Sigmoid colon (tissue), 7 donors: ENCODE measurements around the gene KIDINS220. TPM values are rescaled to one million over a fixed set of nuclear protein-coding genes. Genes with fewer than 3 reads are reported as not detected.

ENCODE experiments used
- DNase-seq: peaks from one replicate; pipeline ENCODE4 v3.0.0-alpha.2; 2019
- H3K27ac ChIP-seq, 4 donors: fragments of 200-600 bp; sonication (generic); one replicate each; pipeline ENCODE4 v1.5.1; 2016 to 2019; ENCODE audit warnings: mild to moderate bottlenecking in 1 of 4
- H3K27me3 ChIP-seq, 3 donors: fragments of 200-600 bp; sonication (generic); one replicate each; pipeline ENCODE4 v1.5.1; 2019; ENCODE audit warnings: mild to moderate bottlenecking in 1 of 3
- H3K36me3 ChIP-seq, 4 donors: fragments of 200-600 bp; sonication (generic); one replicate each; pipeline ENCODE4 v1.5.1; 2016 to 2019
- H3K4me1 ChIP-seq, 4 donors: fragments of 200-600 bp; sonication (generic); one replicate each; pipeline ENCODE4 v1.5.1; 2017 to 2019
- H3K4me3 ChIP-seq, 4 donors: fragments of 200-600 bp; sonication (generic); one replicate each; pipeline ENCODE4 v1.5.1; 2017 to 2019; ENCODE audit warnings: mild to moderate bottlenecking in 2 of 4, moderate library complexity in 1 of 4
- H3K9me3 ChIP-seq, 4 donors: fragments of 200-600 bp in 3 of 4; sonication (generic) in 3 of 4; one replicate each; pipeline versions ENCODE4 v1.5.1 to v1.6.1; 2013 to 2019
- EP300 ChIP-seq, 4 donors: sonication (generic); formaldehyde crosslinking; IDR thresholded peaks; one replicate each; pipeline ENCODE4 v1.6.1; 2017; ENCODE audit warnings: antibody characterized with exemption in 4 of 4
- POLR2A ChIP-seq, 2 donors: fragments of 450-650 bp; IDR thresholded peaks; one replicate each; pipeline ENCODE4 v1.6.1; 2016; ENCODE audit warnings: antibody characterized with exemption in 2 of 2, mild to moderate bottlenecking in 2 of 2, moderate library complexity in 2 of 2
- POLR2AphosphoS5 ChIP-seq, 4 donors: sonication (generic); formaldehyde crosslinking; IDR thresholded peaks; one replicate each; pipeline ENCODE4 v1.6.1; 2017; ENCODE audit warnings: antibody characterized with exemption in 4 of 4
- WGBS, 2 donors: extraction: QIAGEN DNeasy Blood & Tissue Kit; methylation state at CpG; one replicate each; pipeline ENCODE4 v1.1.7; 2013; 5-methylcytosine and 5-hydroxymethylcytosine counted together
- intact Hi-C: fragments of 100-400 bp; cut with DNase I; formaldehyde crosslinking; loops from one replicate; pipeline ENCODE4 v1.15.1; 2023
- polyA plus RNA-seq, 3 donors: library from polyadenylated mRNA; stranded (reverse); fragments of 200-250 nt; gene quantifications; one replicate each; pipeline ENCODE4 v1.2.3, GENCODE V29; 2013
- total RNA-seq, 4 donors: library from RNA; depleted of rRNA; stranded (reverse); fragments of >200 nt; gene quantifications; one replicate each; pipeline ENCODE4 v1.1.0, GENCODE V29; 2016
- TF ChIP-seq, protein P1 (sequence below), 4 experiments: fragments of 450-650 bp in 3 of 4; fragments of 200-600 bp in 1 of 4; IDR thresholded peaks; one replicate each; pipeline ENCODE4 v1.5.1; 2016 to 2019; ENCODE audit warnings: antibody characterized with exemption in 4 of 4, mild to moderate bottlenecking in 3 of 4, moderate library complexity in 2 of 4
- donor health status: healthy with polysubstance abuse.
- donor health status: Bipolar disorder and iron deficiency.
- donor health status: healthy.

KIDINS220 gene
- total and polyA plus RNA-seq, 7 donors, result 3.0 to 111 (median 85.7) TPM

DNA sequence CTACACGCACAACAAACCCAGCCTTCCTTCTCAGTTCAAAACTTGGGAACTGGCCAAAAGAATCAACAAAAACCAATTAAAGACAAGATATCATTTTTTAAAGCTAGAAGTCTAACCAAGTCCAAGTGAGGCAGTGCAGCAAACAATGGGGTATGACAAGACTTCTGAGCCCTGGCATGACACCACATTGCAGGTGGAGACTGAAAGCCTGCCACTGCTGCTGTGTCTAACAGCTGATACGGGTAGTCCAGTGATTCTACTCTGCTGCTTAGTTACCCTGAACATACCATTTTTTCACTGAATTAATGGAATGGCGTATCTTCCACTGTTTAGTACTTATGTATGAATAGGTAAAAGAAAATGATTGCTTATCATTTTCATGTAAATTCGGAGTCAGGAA is 47.4 kb upstream of the KIDINS220 start:
- no peak overlapping the region for H3K4me3 ChIP-seq
- no peak overlapping the region for H3K27ac ChIP-seq
- TF ChIP-seq EP300 (IDR thresholded peaks at IDR 0.05), result no peak
- TF ChIP-seq, protein P1, sequence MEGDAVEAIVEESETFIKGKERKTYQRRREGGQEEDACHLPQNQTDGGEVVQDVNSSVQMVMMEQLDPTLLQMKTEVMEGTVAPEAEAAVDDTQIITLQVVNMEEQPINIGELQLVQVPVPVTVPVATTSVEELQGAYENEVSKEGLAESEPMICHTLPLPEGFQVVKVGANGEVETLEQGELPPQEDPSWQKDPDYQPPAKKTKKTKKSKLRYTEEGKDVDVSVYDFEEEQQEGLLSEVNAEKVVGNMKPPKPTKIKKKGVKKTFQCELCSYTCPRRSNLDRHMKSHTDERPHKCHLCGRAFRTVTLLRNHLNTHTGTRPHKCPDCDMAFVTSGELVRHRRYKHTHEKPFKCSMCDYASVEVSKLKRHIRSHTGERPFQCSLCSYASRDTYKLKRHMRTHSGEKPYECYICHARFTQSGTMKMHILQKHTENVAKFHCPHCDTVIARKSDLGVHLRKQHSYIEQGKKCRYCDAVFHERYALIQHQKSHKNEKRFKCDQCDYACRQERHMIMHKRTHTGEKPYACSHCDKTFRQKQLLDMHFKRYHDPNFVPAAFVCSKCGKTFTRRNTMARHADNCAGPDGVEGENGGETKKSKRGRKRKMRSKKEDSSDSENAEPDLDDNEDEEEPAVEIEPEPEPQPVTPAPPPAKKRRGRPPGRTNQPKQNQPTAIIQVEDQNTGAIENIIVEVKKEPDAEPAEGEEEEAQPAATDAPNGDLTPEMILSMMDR (IDR thresholded peaks at IDR 0.05), result no peak
- no peak for TF ChIP-seq POLR2AphosphoS5 (IDR thresholded peaks at IDR 0.05)
- no peak for TF ChIP-seq POLR2A (IDR thresholded peaks at IDR 0.05)
- H3K27me3 ChIP-seq, result no peaks in the 10 kb centered on the region
- WGBS, 2 donors, result 97 to 100% methylated on average over 4 of the region's 4 CpGs
- DNase-seq, result no peak
- H3K36me3 ChIP-seq, result peaks cover 0 to 6% (median 0%) of the 10 kb centered on the region in 4 donors
- intact Hi-C loops, result no loop called here
- no peaks in the 10 kb centered on the region for H3K4me1 ChIP-seq
- H3K9me3 ChIP-seq, result no peaks in the 10 kb centered on the region

DNA sequence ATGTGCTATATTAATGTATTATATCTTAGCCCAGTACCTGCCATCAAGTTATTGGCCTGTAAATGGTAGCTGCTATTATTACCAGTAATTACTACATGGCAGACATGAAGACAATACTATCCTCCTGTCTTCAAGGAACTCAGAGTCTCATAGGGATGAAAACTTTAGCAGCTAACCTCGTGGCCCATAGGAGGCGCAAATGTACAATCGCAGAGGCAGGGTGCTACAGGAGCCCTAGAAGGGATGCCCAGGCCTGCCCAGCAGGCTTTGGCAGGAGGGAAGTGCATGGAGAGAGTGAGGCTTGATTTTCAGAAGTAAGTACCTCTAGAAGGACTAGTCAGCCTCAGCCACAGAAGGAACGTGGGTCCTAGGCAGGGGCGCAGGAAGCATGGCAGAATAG is 44.7 kb upstream of the KIDINS220 start:
- intact Hi-C loops, result no loop called here
- no peak for DNase-seq

DNA sequence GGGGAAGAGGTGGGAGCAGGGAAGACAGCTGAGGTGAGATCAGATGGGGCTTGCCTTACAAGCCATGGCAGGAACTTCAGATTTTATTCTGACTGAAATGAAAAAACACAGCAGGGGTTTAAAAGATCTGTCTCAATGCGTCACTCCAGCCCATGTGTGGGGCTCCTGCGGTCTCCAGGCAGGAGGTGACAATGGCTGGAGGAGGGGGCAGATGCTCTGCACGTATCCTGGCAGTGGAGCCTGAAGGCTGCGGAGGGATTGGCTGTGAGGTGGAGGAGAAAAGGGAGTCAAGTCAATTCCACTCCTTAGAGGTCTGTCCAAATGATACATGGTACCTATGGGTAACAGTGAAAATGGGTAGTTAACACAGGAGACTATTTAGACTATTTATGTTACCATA is 40.5 kb upstream of the KIDINS220 start:
- 95 to 98% methylated on average over 4 of the region's 4 CpGs for WGBS, 2 donors
- TF ChIP-seq POLR2A (IDR thresholded peaks at IDR 0.05), result no peak
- TF ChIP-seq, protein P1 (IDR thresholded peaks at IDR 0.05), result no peak
- TF ChIP-seq EP300 (IDR thresholded peaks at IDR 0.05), result no peak
- TF ChIP-seq POLR2AphosphoS5 (IDR thresholded peaks at IDR 0.05), result no peak

More for the DNA sequence above, 44.7 kb upstream of the KIDINS220 start:
- Histone ChIP-seq H3K27me3 (no peaks in the 10 kb centered on the region), H3K27ac (no peak overlapping the region), H3K9me3 (no peaks in the 10 kb centered on the region), H3K36me3 (peaks cover 0 to 6% (median 0%) of the 10 kb centered on the region in 4 donors), H3K4me1 (no peaks in the 10 kb centered on the region), H3K4me3 (no peak overlapping the region)
- 85 to 94% methylated on average over 5 of the region's 5 CpGs for WGBS, 2 donors
- TF ChIP-seq POLR2AphosphoS5 (IDR thresholded peaks at IDR 0.05) (no peak), POLR2A (IDR thresholded peaks at IDR 0.05) (no peak), EP300 (IDR thresholded peaks at IDR 0.05) (no peak)
- TF ChIP-seq, protein P1 (IDR thresholded peaks at IDR 0.05), result no peak

DNA sequence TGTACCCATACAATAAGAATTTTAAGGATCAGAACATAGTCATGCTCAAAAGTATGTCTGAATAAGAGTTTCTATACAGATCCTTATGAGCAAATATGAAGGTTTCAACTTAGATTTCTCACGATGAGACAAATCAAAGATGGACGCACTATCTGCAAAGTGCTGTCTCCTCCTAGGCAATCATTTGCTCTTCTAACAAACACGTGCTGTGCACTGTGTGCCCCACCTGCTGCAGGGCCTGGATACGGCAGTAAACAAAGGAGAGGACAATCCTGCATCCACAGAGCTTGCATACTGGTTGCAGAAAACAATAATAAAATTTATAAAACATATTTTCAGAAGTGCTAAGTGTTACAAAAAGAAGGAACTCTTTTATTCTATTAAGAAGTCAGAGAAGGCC is 39.9 kb upstream of the KIDINS220 start:
- DNase-seq, result no peak
- TF ChIP-seq, protein P1 (IDR thresholded peaks at IDR 0.05), result no peak
- Histone ChIP-seq H3K27me3 (no peaks in the 10 kb centered on the region), H3K9me3 (no peaks in the 10 kb centered on the region), H3K4me1 (no peaks in the 10 kb centered on the region), H3K36me3 (peaks cover 0 to 8% (median 3%) of the 10 kb centered on the region in 4 donors), H3K4me3 (no peak overlapping the region), H3K27ac (no peak overlapping the region)
- intact Hi-C loops, result loop anchor here (10.0 kb wide), 1 partner anchor 457 kb away; no protein-coding TSS in a partner anchor
- WGBS, 2 donors, result 38 to 78% methylated on average over 4 of the region's 4 CpGs

More for the DNA sequence above, 40.5 kb upstream of the KIDINS220 start:
- Histone ChIP-seq H3K9me3 (no peaks in the 10 kb centered on the region), H3K4me3 (no peak overlapping the region), H3K4me1 (no peaks in the 10 kb centered on the region), H3K27me3 (no peaks in the 10 kb centered on the region), H3K36me3 (peaks cover 0 to 8% (median 3%) of the 10 kb centered on the region in 4 donors), H3K27ac (no peak overlapping the region)
- intact Hi-C loops, result loop anchor here (10.0 kb wide), 1 partner anchor 457 kb away; no protein-coding TSS in a partner anchor
- DNase-seq, result no peak

DNA sequence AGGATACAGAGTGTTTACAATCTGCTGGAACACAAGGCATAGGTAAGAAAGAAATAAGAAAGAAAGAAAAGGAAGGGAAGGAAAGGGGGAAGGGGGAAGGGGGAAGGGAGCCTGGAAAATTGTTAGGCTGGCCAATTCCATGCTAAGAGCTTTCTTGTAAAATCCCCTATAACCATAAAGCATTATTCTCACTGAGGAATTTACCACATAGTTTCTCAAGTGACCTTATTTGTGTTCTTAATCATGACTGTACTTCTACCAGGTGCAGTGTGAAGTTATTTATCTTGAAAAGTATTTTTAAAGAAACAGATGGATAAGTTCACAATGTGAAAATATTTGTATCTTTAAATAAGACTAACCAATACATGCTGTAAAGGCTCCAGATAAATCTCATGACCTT is 39.2 kb upstream of the KIDINS220 start:
- Histone ChIP-seq H3K27me3 (no peaks in the 10 kb centered on the region), H3K4me3 (no peak overlapping the region), H3K9me3 (no peaks in the 10 kb centered on the region), H3K4me1 (no peaks in the 10 kb centered on the region), H3K36me3 (peaks cover 0 to 8% (median 3%) of the 10 kb centered on the region in 4 donors), H3K27ac (no peak overlapping the region)
- no peak for DNase-seq
- TF ChIP-seq POLR2AphosphoS5 (IDR thresholded peaks at IDR 0.05), result no peak
- TF ChIP-seq, protein P1 (IDR thresholded peaks at IDR 0.05), result no peak
- TF ChIP-seq EP300 (IDR thresholded peaks at IDR 0.05), result no peak
- no peak for TF ChIP-seq POLR2A (IDR thresholded peaks at IDR 0.05)
- intact Hi-C loops, result loop anchor here (10.0 kb wide), 1 partner anchor 458 kb away; no protein-coding TSS in a partner anchor
